HG03064 (cell line): ENCODE results near the gene SND1.

Experiments
- ATAC-seq: cut with Tn5 transposase; IDR thresholded peaks from one replicate; pipeline ENCODE4 v1.9.1; 2021; ENCODE audit warnings: low read depth; ENCODE audit not compliant: unreplicated experiment

Gene SND1

DNA sequence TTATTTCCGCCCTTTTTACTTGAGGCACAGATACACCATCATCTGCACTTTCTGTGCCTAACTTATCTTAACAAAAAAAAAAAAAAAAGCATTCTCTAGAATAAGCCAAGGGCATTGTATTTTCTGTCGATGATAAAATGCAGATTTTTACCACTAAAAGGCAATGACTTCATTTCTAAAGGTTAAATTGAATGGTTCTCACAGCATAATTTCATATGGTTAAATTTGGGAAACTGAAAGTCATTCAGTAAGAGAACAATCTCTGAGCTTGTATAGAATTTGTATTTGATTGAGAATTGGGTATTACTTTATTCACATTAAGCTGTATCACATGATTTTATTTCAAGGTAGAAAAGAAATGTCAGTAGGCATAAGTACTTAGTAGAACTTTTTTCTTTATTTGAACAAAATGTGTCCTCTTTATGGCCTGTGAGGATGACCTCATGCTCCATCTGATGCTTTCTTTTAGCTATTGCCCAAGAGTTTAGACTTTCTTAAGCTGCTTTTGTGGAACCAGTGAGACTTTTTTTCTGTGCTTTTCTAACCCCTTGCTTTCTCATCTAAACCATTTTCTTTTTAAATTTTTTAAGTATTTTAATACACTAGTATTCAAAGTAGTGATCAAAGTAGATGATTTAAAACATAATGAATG, 268.9 kb downstream of the SND1 start:
- ATAC-seq, result no peak

DNA sequence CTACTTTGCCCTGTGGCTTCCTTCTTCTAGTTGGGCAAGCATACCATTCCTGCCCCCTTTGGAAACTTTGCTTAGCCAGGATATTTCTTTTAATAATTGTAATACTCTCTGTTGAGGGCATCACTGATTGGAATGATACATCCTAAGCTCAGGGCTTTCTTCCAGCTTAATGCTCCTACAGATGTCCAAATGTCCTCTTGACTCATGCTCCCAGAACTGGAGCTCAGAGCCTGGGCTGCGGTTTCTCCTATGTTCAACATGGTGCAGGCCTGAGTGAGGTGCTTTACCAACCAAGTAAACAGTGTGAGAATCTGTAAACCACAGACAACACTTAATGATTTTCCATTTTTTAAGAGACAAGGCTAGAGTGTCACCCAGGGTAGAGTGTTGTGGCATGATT, 270.7 kb downstream of the SND1 start:
- no peak for ATAC-seq

DNA sequence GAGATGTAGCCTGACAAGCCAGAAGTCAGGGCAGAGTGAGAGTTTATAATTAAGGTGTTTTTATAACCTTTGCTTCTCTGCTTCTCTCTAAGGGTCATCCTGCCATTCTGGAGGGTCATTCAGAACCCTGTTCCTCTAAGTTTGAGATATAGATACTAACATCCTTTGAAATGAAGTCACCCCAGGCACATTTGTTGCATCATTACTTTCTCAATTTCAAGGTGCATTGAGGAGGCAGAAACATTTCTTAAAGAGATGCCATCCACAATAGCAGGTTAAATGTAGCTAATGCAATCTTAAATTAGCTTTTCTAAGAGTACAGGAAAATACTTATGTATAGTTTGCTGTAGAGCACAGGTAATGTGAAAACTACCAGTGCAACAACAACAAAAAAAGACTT, 272.9 kb downstream of the SND1 start:
- ATAC-seq, result no peak

DNA sequence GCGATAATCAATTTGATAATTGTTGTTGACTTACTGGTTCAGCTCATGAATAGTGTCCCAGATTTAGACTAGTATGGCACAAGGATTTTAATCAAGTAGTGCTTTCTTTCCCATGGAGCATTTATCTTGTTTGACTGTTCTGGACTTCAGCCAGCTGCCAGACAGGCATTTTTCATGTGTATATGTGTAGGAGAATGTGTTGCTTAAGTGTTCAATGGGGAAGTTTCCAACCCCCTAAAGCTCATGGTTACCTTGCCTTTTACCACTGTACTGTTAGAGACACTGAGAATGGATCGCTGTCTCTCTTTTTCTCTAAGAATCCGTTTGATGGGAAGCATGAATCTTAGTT, 275.3 kb downstream of the SND1 start:
- ATAC-seq, result no peak

DNA sequence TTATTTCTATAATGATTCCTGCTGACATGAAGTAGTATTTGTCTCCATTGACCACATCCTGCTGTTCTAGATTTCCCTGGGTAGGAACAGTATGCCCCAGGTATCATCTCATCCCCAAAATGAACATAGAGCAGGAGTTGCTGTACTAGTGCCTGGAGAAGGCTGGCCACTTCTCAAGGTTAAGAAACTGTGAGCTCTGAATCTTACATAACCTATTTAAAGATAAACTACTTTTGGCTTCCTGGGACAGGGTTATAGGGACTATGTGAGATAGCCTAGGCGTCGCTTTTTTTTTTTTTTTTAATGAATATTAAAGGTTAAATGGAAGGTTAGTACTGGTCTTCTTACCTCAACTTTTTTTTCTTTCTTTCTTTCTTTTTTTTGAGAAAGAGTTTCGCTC, 276.2 kb downstream of the SND1 start:
- no peak for ATAC-seq

DNA sequence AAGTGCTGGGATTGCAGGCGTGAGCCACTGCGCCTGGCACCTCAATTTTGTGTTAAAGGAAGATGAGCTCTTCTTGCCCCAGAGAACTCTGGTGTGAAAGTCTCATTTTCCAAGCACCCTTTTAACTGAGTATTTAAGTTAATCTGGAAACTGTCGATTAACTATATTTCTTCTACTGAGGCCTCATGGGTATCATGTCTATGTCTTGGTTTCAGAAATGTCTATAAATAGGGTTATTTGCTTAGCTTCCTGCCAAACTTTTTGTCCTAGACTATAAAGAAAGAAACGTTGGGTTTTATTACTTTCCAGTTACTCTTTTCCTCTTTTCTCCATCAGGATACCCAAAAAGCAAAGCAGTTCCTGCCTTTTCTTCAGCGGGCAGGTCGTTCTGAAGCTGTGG, 276.9 kb downstream of the SND1 start:
- peak; percentile 45 for ATAC-seq

DNA sequence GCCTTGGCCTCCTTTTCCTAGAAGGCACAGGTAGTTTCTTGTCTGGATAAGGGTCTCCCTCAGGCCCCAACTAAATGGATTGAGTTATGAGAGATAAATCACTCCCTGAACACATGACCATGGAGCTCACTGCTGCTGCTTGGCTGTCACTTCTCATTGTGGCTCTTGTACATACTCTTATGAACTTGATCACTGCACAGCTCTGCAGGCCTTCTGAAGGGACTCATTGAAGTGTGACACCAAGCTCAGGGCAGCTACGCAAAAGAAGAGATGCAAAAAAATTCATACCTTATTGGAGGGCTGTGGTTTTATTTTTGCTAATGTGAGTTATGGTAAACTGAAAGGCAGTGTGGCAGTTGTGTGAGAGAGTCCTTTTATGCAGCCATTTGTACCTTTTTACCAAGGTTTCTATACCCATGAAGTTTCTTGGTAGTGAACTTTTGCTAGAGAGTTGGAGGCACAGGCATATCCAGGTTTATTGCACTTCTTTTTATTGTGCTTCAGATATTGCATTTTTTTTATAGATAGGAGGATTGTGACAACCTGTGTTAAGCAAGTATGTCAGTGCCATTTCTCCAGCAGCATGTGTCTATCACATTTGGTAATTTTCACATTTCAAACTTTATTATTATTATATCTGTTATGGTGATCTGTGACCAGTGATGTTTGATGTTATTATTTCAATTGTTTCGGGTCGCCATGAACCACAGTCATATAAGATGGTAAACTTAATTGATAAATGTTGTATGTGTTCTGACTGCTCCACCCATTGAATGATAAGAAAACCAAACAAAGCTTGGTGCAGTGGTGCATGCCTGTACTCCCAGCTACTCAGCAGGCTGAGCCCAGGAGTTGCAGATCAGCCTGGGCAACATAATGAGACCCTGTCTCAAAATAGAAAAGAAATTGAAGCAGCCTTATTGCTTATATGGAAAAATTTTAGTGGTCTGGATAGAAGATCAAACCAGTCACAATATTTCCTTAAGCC, 278.6 kb downstream of the SND1 start:
- no peak for ATAC-seq

DNA sequence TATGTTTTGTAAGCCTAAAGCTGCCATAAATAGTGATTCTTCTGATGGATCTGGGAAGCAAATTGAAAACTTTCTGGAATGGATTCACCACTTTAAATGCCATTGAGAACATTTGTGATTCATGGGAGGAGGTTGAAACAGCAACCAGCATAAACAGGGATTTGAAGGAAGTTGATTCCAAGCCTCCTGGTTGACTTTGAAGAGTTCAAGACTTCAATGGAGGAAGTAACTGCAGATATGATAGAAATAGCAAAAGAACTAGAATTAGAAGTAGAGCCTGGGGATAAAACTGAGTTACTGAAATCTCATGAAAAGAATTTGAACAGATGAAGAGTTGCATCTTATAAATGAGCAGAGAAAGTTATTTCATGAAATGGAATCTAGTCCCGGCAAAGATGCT, 280.1 kb downstream of the SND1 start:
- ATAC-seq, result no peak

DNA sequence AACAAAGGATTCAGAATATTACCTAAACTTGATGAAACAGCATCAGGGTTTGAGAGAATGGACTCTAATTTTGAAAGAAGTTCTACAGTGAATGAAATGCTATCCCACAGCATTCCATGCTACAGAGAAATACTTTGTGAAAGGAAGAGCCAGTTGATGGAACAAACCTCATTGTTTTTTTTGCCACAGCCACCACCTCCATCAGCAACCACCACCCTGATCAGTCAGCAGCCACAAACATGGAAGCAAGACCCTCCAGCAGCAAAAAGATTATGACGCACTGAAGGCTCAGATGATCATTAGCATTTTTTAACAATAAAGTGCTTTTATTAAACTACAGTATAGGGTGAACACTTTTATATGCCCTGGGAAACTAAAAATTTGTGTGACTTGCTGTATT, 280.5 kb downstream of the SND1 start:
- no peak for ATAC-seq

DNA sequence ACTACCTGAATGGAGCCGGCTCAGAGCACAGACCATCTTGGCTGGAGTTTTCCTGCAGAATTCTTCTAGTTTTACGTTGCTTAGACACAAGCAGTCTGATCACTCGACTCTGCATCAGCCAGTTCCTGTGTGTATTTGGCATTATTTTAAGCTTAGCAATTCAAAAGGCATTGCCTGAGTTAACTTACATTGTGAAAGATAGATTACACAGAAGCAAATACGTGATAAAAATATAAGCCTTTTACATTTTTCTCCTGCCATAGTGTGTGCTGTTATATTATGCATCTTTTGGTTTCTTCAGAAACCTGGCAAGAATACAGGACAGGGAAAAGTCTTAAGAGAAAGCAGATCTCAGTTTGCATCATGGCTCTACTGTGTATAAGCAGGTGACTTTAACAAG, 281.2 kb downstream of the SND1 start:
- ATAC-seq, result no peak

DNA sequence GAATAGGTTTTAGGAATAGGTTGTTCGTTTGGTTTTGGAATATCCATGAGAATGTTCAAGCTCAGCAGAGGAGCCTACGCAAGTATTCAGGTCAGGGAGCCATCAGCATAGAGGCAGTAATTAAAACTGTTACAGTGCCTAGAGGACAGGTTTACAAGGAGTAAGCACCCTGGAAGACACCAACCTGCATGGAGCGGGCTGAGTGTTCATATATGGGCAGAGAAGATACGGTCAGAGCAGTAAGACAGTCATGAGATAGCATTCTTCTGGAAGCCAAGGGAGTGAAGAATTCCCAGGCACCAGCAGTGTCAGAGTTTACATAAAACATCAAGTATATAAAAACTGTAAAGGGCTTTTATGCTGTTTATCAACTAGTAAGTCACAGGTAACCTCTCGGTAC, 282.7 kb downstream of the SND1 start:
- no peak for ATAC-seq

DNA sequence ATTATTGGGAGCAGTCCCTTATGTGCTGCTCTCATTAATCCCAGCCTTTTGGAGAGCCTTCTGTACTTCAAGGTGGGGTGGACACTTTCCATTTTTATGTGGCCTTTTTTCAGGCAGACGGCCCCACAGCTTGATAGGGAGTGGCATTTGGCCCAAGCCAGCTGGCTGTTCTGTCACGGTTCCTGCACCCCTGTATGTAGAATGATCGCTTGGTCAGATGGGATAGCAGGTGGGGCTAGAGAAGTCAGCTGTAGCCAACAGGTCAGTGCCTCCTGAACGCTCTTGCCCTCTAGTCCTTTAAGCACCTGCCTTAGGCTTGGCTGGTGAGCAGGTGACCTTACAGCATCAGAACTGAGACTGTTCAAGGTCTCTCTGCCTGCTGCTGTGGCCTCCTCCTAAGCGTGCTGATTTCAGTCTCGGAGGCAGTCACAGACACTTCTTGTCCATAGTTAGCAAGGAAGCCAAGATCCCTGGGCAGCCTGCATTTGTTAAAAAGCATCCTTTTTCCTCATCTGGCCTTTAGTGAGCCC, 283.9 kb downstream of the SND1 start:
- no peak for ATAC-seq

DNA sequence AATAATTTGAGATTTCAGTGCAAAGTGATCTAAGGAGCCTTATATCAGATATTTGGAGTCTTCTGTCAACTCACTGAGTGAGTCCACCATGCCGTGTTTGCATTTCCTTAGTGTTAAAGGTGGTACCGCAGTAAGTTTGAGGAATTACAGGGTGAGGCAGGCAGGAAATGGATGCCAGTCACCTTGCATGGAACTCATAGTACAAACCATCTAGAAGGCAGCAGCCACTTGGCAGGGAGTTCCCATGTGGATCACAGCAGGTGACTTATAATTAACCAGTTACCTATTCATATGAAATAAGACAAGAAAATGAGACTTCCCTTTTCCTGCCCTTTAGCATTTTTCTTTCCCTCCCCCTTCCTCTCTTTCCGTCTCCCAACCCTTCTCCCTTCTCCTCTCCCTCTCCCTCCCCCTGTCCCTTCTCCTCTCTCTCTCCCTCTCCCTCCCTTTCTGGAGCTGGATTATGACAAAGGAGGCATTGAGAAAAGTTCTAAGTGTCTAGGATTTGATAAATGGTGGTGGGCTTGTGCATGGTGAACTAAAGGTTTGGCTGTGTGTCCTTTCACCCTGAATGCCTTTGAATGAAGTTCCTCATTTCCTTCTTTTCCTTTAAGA, 285.2 kb downstream of the SND1 start:
- no peak for ATAC-seq

DNA sequence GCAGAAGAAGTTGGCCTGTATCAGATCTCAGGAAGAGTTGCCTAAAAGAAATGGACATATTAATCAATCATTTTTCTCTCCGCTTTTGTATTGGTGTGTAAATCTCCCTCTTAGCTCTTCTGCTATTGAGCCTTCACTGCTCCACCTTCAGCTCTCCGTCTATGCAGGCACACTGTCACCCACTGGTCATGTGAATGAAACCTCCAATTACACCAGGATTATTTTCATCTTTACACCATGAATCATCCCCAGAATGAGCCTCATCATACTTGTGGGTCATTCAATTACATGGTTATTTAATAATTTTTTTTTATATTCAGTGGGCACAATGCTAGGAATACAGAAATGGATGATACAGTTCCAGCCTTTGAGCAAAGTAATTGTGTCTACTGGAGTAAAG, 286.6 kb downstream of the SND1 start:
- ATAC-seq, result no peak

DNA sequence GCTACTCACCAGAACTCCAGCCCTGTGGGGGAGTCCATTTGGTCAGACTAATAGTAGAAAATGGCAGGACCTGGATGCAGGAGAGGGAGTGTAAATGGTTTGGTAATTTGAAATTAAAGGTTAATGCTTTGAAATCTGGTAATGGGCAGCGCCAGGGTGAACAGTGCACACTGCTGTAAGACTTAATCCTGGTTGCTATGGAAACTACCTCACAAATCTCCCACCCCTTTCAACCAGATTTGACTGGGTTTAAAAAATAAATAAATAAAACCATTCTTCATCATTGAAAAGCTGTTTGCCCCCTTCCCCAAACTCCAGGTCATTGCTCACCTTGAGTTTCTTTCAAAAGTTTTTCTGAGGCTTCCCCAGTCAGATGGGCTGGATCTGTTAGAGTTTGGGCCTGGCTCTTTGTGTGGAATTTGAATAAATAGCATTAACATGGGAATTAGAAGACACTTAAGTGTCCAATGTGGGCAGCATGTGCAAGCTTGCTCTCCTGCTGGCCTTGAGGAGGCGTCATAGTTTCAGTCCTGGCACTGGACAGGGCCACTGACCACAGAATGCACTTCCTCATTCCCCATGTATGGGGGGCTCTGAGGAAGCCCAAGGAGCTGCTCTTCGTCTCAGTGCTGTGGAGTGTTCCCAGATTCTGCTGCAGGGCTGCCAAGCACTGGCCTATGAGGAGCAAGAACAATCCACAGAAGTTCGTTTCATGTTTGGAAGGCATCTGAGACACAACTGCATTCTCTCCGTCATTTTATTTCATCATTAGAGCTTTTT, 288.6 kb downstream of the SND1 start:
- ATAC-seq, result no peak

DNA sequence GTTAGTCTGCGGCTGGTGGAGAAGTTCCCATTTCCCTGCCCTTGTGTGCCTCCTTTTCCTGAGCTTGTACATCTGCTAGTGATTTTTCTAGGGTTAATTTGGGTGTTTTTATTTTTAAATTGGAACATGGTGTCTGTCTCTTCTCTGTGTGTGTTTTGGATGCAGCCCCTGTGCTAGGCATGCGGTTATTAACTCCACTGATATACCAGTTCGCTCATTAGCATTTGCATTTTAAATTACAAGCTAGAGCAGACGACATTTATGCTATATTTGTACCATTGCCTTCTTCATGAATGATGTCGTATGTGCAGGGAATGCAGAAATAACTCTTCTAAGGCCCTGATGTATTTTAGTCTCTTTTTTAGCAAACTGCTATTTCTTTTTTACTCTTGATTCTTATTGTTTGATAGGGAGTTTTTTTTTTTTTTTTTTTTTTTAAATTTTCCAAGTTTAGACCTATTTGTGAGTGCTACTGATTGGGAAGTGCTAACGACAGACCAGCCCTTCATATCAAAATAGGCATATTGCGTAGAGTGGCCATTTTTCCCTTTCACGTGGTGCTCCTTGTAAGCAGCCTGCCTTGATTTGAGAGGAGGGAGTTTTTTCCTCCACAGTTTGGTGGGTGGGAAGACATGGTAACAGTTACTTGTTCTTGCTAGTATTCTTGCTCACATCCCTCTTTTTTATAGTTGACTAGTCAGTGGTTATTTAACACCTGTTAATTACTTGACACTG, 289.6 kb downstream of the SND1 start:
- no peak for ATAC-seq

DNA sequence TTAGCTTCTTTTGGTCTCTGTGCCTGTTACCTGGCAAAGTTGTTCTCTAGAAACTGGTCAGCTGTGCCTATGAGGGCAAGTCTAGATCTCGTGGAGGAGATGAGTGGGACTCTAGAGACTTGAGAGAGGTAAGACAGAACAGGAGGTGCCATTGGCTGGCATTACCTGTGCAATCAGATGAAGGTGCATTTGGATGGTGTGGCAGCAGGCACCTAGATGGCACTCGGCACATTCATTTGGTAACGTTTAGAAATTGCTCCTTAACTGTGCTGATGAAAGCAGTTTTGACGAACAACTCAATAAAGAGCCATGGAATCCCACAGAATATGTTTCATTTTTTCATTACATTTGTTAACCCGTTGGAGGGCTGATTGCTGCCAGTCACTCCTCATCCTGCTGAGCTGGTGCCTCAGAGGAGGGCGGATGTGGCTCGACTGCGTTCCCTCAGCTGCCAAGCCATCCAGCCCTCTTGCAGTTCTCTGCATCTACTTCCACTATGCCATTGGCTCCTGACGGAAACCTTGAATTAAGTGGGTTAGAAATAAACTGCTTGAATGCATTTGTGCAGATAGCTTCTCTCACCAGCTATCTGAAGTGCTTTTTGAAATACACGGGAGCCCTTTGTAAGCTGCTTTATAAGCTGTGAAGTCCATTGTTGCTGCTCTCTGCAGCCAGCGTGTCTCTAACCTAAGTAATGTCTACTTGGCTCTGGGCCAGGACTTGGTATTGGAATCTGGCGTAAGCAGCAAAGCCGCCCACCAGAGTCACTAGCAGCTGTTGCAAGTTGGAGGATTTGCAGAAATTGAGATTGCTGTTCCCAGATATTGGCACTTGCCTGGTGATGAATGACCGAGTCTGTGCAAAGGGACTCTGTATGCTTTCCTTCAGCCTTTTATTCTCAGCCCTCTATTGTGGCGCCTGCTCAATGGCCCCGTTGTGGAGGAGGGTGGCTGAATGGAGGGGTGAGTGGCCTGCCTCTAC, 291.8 kb downstream of the SND1 start:
- ATAC-seq, result no peak

DNA sequence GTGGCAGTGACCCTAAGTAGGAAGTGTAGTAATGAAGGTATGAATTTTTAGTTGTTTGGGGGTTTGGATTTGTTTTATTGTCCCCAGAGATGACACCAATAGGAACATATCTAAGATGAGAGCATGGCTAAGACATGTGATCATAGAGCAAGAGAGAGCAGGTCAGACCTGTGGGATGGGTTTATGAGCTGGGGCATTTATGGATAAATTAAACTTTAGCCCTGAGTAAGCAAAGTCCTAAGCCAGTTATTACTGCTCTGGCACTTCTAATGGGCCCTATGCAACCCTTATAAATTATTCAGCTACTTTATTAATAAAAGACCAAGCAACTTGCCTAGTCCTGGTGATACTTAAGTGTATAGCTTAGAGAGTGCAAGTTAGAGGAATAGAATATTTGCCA, 294.1 kb downstream of the SND1 start:
- ATAC-seq, result no peak

DNA sequence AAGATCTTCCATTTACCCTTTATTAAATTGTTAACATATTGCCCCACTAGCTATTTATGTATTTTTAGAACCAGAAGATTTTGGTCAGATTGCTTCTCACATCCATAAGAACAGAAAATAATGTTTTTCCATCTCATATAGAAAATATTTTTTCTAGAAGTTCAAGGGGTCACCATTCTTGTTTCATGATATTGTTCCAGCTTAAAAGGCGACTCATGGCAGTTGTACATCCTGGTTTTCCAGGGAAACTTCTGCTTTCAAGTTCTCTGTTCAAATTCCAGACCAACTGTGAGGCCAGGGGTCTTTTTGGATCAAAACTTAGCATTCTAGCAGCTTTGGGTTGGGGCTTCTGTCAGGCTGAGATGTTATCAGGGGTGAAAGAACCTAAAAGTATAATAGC, 294.9 kb downstream of the SND1 start:
- no peak for ATAC-seq
